OCI-LY1 (cell line): Measurements from ENCODE around the gene SEC23IP.

Experiments
- H2AFZ ChIP-seq: fragments of 200-600 bp; sonication (generic), shearing (Covaris generic); 2 replicates; pipeline ENCODE4 v1.6.0; 2014; ENCODE audit warnings: antibody characterized with exemption, mild to moderate bottlenecking, low read length
- H3F3A ChIP-seq: fragments of 200-600 bp; sonication (generic), shearing (Covaris generic); 2 replicates; pipeline ENCODE4 v1.6.0; 2014; ENCODE audit warnings: mild to moderate bottlenecking, antibody characterized with exemption, low read length, moderate library complexity; ENCODE audit not compliant: insufficient read depth
- H3K27ac ChIP-seq: fragments of 200-600 bp; sonication (generic); 2 replicates; pipeline ENCODE4 v1.5.1; 2014; ENCODE audit warnings: low read length, mixed run types, mild to moderate bottlenecking, low read depth; ENCODE audit not compliant: poor library complexity, severe bottlenecking
- H3K27me3 ChIP-seq: fragments of 200-600 bp; sonication (generic); 2 replicates; pipeline ENCODE4 v1.6.0; 2014; ENCODE audit warnings: antibody characterized with exemption, mild to moderate bottlenecking, low read length, moderate library complexity; ENCODE audit not compliant: insufficient read depth
- H3K36me3 ChIP-seq: fragments of 200-600 bp; sonication (generic); 2 replicates; pipeline ENCODE4 v1.6.1; 2014; ENCODE audit warnings: mild to moderate bottlenecking, antibody characterized with exemption, low read length, moderate library complexity, mixed read lengths; ENCODE audit not compliant: insufficient read depth
- H3K4me1 ChIP-seq: fragments of 200-600 bp; sonication (generic); 2 replicates; pipeline ENCODE4 v1.5.1; 2014; ENCODE audit warnings: mild to moderate bottlenecking, low read length, moderate library complexity; ENCODE audit not compliant: insufficient read depth, severe bottlenecking
- H3K4me2 ChIP-seq: fragments of 200-600 bp; sonication (generic), shearing (Covaris generic); 2 replicates; pipeline ENCODE4 v1.6.1; 2014; ENCODE audit warnings: low read length
- H3K4me3 ChIP-seq: fragments of 200-600 bp; sonication (generic); 2 replicates; pipeline ENCODE4 v1.5.1; 2014; ENCODE audit warnings: low read length, low read depth, mild to moderate bottlenecking, mixed read lengths; ENCODE audit not compliant: poor library complexity, severe bottlenecking
- H3K79me2 ChIP-seq: fragments of 200-600 bp; shearing (Covaris generic); 2 replicates; pipeline ENCODE4 v1.6.1; 2016; ENCODE audit warnings: mixed run types, low read length, mixed read lengths; ENCODE audit not compliant: insufficient read depth
- H3K9ac ChIP-seq: fragments of 200-600 bp; sonication (generic), shearing (Covaris generic); 2 replicates; pipeline ENCODE4 v1.6.1; 2014; ENCODE audit warnings: mild to moderate bottlenecking, low read length, mixed read lengths
- H3K9me2 ChIP-seq: fragments of 200-600 bp; sonication (generic), shearing (Covaris generic); 2 replicates; pipeline ENCODE4 v1.6.1; 2014; ENCODE audit warnings: low read depth, mild to moderate bottlenecking, low read length, mixed read lengths
- H3K9me3 ChIP-seq: fragments of 200-600 bp; shearing (Covaris generic); 2 replicates; pipeline ENCODE4 v1.6.1; 2014; ENCODE audit warnings: low read length, mixed read lengths
- H4K20me1 ChIP-seq: fragments of 200-600 bp; sonication (generic), shearing (Covaris generic); 2 replicates; pipeline ENCODE4 v1.6.0; 2016; ENCODE audit warnings: mild to moderate bottlenecking, low read length; ENCODE audit not compliant: insufficient read depth
- CTCF ChIP-seq: fragments of 200-600 bp; sonication (generic), shearing (Covaris generic); IDR thresholded peaks from 2 replicates; pipeline ENCODE4 v1.5.1; 2017; ENCODE audit warnings: mild to moderate bottlenecking, antibody characterized with exemption, low read length, moderate library complexity, mixed read lengths
- EZH2 ChIP-seq: fragments of 200-600 bp; sonication (generic), shearing (Covaris generic); IDR thresholded peaks from 2 replicates; pipeline ENCODE4 v1.8.0; 2017; ENCODE audit warnings: borderline replicate concordance, mixed run types, mild to moderate bottlenecking, antibody characterized with exemption, low read length, moderate library complexity, mixed read lengths

The SEC23IP gene

GRCh38 chr10:119991816-119992215 is 99.3 kb downstream of the SEC23IP start:
- Histone ChIP-seq H3K9me2 (no peaks in the 10 kb centered on the region), H3K27me3 (no peaks in the 10 kb centered on the region), H2AFZ (no peak overlapping the region), H3K4me2 (no peak overlapping the region), H3K4me3 (no peak overlapping the region), H3K9ac (no peak overlapping the region), H3K27ac (no peak overlapping the region), H3K79me2 (no peaks in the 10 kb centered on the region), H3K9me3 (no peaks in the 10 kb centered on the region), H3K36me3 (no peaks in the 10 kb centered on the region), H3K4me1 (no peaks in the 10 kb centered on the region), H3F3A (no peaks in the 10 kb centered on the region), H4K20me1 (no peaks in the 10 kb centered on the region)
- TF ChIP-seq EZH2 (no peak), CTCF (no peak)
